Mucosa of gallbladder (tissue), 1 donor: Measurements from ENCODE around the gene SORCS3. TPM values are rescaled to one million over a fixed set of nuclear protein-coding genes. Genes with fewer than 3 reads are reported as not detected.

Source experiments
- DNase-seq: peaks from one replicate; pipeline ENCODE4 v3.0.0-alpha.2; 2020; ENCODE audit warnings: low spot score
- total RNA-seq: library from RNA; stranded (reverse); gene quantifications from one replicate; pipeline ENCODE4 v1.2.1, GENCODE V29; 2021
- donor health status: DM: no; HTN: no; CAD: no.

The SORCS3 gene
- total RNA-seq, 1 donor from 2014 or later = 0.17 TPM

GRCh38 chr10:105258036-105258673 is 617.1 kb downstream of the SORCS3 start:
- no peak for DNase-seq

GRCh38 chr10:105258674-105259065 is 617.6 kb downstream of the SORCS3 start:
- no peak for DNase-seq

- DNase-seq = no peak
These were observed 618.1 kb downstream of the SORCS3 start for GRCh38 chr10:105259201-105259600.

- no peak for DNase-seq
These were observed 621.6 kb downstream of the SORCS3 start for GRCh38 chr10:105262666-105263065.

- no peak for DNase-seq
These were observed 626.0 kb downstream of the SORCS3 start for GRCh38 chr10:105266966-105267539.

GRCh38 chr10:105268961-105269360 is 627.9 kb downstream of the SORCS3 start:
- no peak for DNase-seq

- no peak for DNase-seq
These were observed 628.6 kb downstream of the SORCS3 start for GRCh38 chr10:105269689-105270088.

- no peak for DNase-seq
These were observed 633.5 kb downstream of the SORCS3 start for GRCh38 chr10:105274556-105275070.

- DNase-seq = no peak
These were observed 637.3 kb downstream of the SORCS3 start for GRCh38 chr10:105278439-105278838.

- no peak for DNase-seq
These were observed 638.0 kb downstream of the SORCS3 start for GRCh38 chr10:105279101-105279500.

GRCh38 chr10:105280895-105281294 is 639.8 kb downstream of the SORCS3 start:
- DNase-seq = no peak

GRCh38 chr10:105284476-105285215 is 643.6 kb downstream of the SORCS3 start:
- no peak for DNase-seq

GRCh38 chr10:105288026-105288425 is 646.9 kb downstream of the SORCS3 start:
- DNase-seq = no peak

- no peak for DNase-seq
These were observed 647.5 kb downstream of the SORCS3 start for GRCh38 chr10:105288613-105289012.

- DNase-seq = no peak
These were observed 650.5 kb downstream of the SORCS3 start for GRCh38 chr10:105291571-105291970.

GRCh38 chr10:105292236-105292635 is 651.1 kb downstream of the SORCS3 start:
- DNase-seq = no peak
